GM12891 (cell line): ENCODE data around the gene MROH9.

ENCODE experiments used
- POLR2A ChIP-seq: IDR thresholded peaks from 2 replicates; pipeline ENCODE4 v1.6.1; 2011; ENCODE audit warnings: low read depth, low read length, control low read depth
- POLR2AphosphoS5 ChIP-seq: IDR thresholded peaks from 2 replicates; pipeline ENCODE4 v1.6.1; 2011; ENCODE audit warnings: low read depth, low read length, control low read depth

GRCh38 chr1:171090604-171091003 lies 155.3 kb downstream of the MROH9 start, which contains the start of gene FMO3:
- TF ChIP-seq POLR2AphosphoS5: no peak
- TF ChIP-seq POLR2A: no peak
